A549 (cell line): ENCODE results near the gene AHCYL2. TPM values are rescaled to one million over a fixed set of nuclear protein-coding genes. Genes with fewer than 3 reads are reported as not detected.

Source experiments
- ATAC-seq, 2 experiments: fragments of 200-7000 bp in 1 of 2; fragments of >200 bp in 1 of 2; cut with Nextera tagmentation in 1 of 2; cut with Tn5 transposase in 1 of 2; 3 replicates each; pipeline versions ENCODE4 v1.8.0 to v1.9.1; 2018 to 2020; ENCODE audit warnings: mild to moderate bottlenecking in 1 of 2, moderate library complexity in 1 of 2
- CTCF ChIA-PET: fragments of 300-600 bp; sonication (Branson Sonifier 250); formaldehyde crosslinking; extraction: SDS; loops from one replicate; lab custom pipeline; 2021; ENCODE audit warnings: antibody characterized with exemption, inconsistent platforms; lab: Yijun Ruan, JAX
- POLR2A ChIA-PET: fragments of 350-600 bp; formaldehyde crosslinking; extraction: SDS; loops from one replicate; lab custom pipeline; 2021; ENCODE audit warnings: antibody characterized with exemption, inconsistent platforms; lab: Yijun Ruan, JAX
- DNase-seq, 2 experiments: peaks; one replicate each; pipeline versions ENCODE4 v3.0.0 to v3.0.0-alpha.2; 2011 to 2016; ENCODE audit warnings: low read depth in 1 of 2, low spot score in 1 of 2
- FAIRE-seq: peaks from 2 replicates; lab custom pipeline; 2011; peaks lifted over from hg19 to GRCh38; lab: Jason Lieb, UNC
- H3K27ac ChIP-seq, 2 experiments: fragments of >200 bp; sonication (Bioruptor Twin); formaldehyde crosslinking; 3 replicates each; pipeline ENCODE4 v1.5.1; 2016 to 2017
- H3K4me1 ChIP-seq: fragments of >200 bp; sonication (Bioruptor Twin); formaldehyde crosslinking; 3 replicates; pipeline ENCODE4 v1.6.1; 2016
- H3K4me2 ChIP-seq: fragments of >200 bp; sonication (Bioruptor Twin); formaldehyde crosslinking; 3 replicates; pipeline ENCODE4 v1.6.1; 2016
- H3K4me3 ChIP-seq: fragments of >200 bp; sonication (Bioruptor Twin); formaldehyde crosslinking; 3 replicates; pipeline ENCODE4 v1.5.1; 2016
- H3K9me3 ChIP-seq: fragments of >200 bp; sonication (Bioruptor Twin); formaldehyde crosslinking; 3 replicates; pipeline ENCODE4 v1.6.1; 2016
- BCL3 ChIP-seq: fragments of >200 bp; sonication (Bioruptor Twin); formaldehyde crosslinking; IDR thresholded peaks from 3 replicates; pipeline ENCODE4 v1.6.1; 2016
- BHLHE40 ChIP-seq: IDR thresholded peaks from 2 replicates; pipeline ENCODE4 v1.6.1; 2012; ENCODE audit warnings: low read depth, low read length, inconsistent platforms
- CEBPB ChIP-seq, 2 experiments: fragments of >200 bp in 1 of 2; sonication (Bioruptor Twin) in 1 of 2; formaldehyde crosslinking in 1 of 2; IDR thresholded peaks; 2 replicates each; pipeline ENCODE4 v1.6.1; 2012 to 2016
- CTCF ChIP-seq: fragments of >200 bp; sonication (Bioruptor Twin); formaldehyde crosslinking; IDR thresholded peaks from 3 replicates; pipeline ENCODE4 v1.5.1; 2016
- E2F6 ChIP-seq: IDR thresholded peaks from 2 replicates; pipeline ENCODE4 v1.6.1; 2012; ENCODE audit warnings: low read depth, borderline replicate concordance
- EP300 ChIP-seq, 2 experiments: fragments of >200 bp; sonication (Bioruptor Twin); formaldehyde crosslinking; IDR thresholded peaks; 2 replicates in 1 of 2; 3 replicates in 1 of 2; pipeline ENCODE4 v1.6.1; 2016 to 2017
- FOSL2 ChIP-seq, 2 experiments: fragments of 450-650 bp in 1 of 2; fragments of >200 bp in 1 of 2; sonication (Bioruptor Twin) in 1 of 2; formaldehyde crosslinking; IDR thresholded peaks; 2 replicates each; pipeline versions ENCODE4 v1.5.0 to v1.6.1; 2016 to 2020; ENCODE audit warnings: mild to moderate bottlenecking in 1 of 2, moderate library complexity in 1 of 2
- GATA3 ChIP-seq: IDR thresholded peaks from 2 replicates; pipeline ENCODE4 v1.6.1; 2012; ENCODE audit warnings: borderline replicate concordance
- HEYL ChIP-seq: fragments of 250-450 bp; sonication (Bioruptor Pico); IDR thresholded peaks from 2 replicates; pipeline ENCODE4 v1.8.0; 2021; ENCODE audit warnings: mild to moderate bottlenecking, moderate library complexity
- HOXB13 ChIP-seq: fragments of 250-450 bp; sonication (Bioruptor Pico); IDR thresholded peaks from 2 replicates; pipeline ENCODE4 v1.5.0; 2020; ENCODE audit warnings: low read depth, mild to moderate bottlenecking, moderate library complexity
- HOXB5 ChIP-seq: fragments of 250-450 bp; sonication (Bioruptor Pico); IDR thresholded peaks from 2 replicates; pipeline ENCODE4 v1.5.0; 2020; ENCODE audit warnings: mild to moderate bottlenecking, moderate library complexity
- JUNB ChIP-seq: fragments of >200 bp; sonication (Bioruptor Twin); formaldehyde crosslinking; IDR thresholded peaks from 2 replicates; pipeline ENCODE4 v1.6.1; 2016
- KDM1A ChIP-seq: fragments of 200-600 bp; sonication (generic); IDR thresholded peaks from 2 replicates; pipeline ENCODE4 v1.6.1; 2016; ENCODE audit warnings: low read depth, mild to moderate bottlenecking
- MAX ChIP-seq: IDR thresholded peaks from 2 replicates; pipeline ENCODE4 v1.6.1; 2012
- MYC ChIP-seq: IDR thresholded peaks from 2 replicates; pipeline ENCODE4 v1.6.1; 2012; ENCODE audit warnings: mild to moderate bottlenecking, inconsistent platforms, low read length, improper control_type of control experiment, borderline replicate concordance
- NFE2L2 ChIP-seq: fragments of 150-350 bp; conservative IDR thresholded peaks from 2 replicates; pipeline ENCODE4 v1.6.1; 2014; ENCODE audit warnings: low read length
- RAD21 ChIP-seq, 2 experiments: fragments of >200 bp in 1 of 2; sonication (Bioruptor Twin) in 1 of 2; formaldehyde crosslinking in 1 of 2; IDR thresholded peaks in 1 of 2; conservative IDR thresholded peaks in 1 of 2; 2 replicates in 1 of 2; 3 replicates in 1 of 2; pipeline ENCODE4 v1.6.1; 2012 to 2018; ENCODE audit warnings: inconsistent platforms in 1 of 2
- RARB ChIP-seq: fragments of 250-450 bp; sonication (Bioruptor Pico); IDR thresholded peaks from 2 replicates; pipeline ENCODE4 v1.8.0; 2021; ENCODE audit warnings: mild to moderate bottlenecking, moderate library complexity
- TFCP2L1 ChIP-seq: fragments of 250-450 bp; sonication (Bioruptor Pico); IDR thresholded peaks from 2 replicates; pipeline ENCODE4 v1.5.0; 2021; ENCODE audit warnings: mild to moderate bottlenecking
- WGBS: methylation state at CpG from one replicate; pipeline ENCODE4 v1.1.6; 2017; ENCODE audit errors: missing lambda C conversion rate; 5-methylcytosine and 5-hydroxymethylcytosine counted together
- polyA plus RNA-seq, 4 experiments: library from polyadenylated mRNA; depleted of rRNA in 3 of 4; stranded (reverse); fragments of >200 nt; fragmentation: RNase III in 1 of 4; extraction: RNeasy Plus Mini Kit Qiagen cat#74134 plus additional on column Dnase treatment in 1 of 4; gene quantifications; 2 replicates in 3 of 4; 3 replicates in 1 of 4; pipeline ENCODE4 v1.2.3, GENCODE V29; 2011 to 2017

AHCYL2 gene
- polyA plus RNA-seq, 2 of the 4 experiments (the other 2 are of a cell fraction) = 10.8 to 25.9 TPM

- FAIRE-seq (no peak), ATAC-seq (no peak), DNase-seq (no peak)
- TF ChIP-seq FOSL2 (IDR thresholded peaks at IDR 0.05) (no peak), FOSL2 (CRISPR knock-in tag; IDR thresholded peaks at IDR 0.05) (no peak), EP300 (IDR thresholded peaks at IDR 0.05) (no peak), HOXB5 (CRISPR knock-in tag) (no peak), JUNB (no peak), HEYL (CRISPR knock-in tag) (no peak)
- CTCF ChIA-PET = interaction anchor here (1.1 to 3.4 kb wide), 4 partner anchors 15 to 52 kb away, joined by 3 to 21 read pairs (median 4); no protein-coding TSS in a partner anchor
- H3K9me3 ChIP-seq = peaks cover 18% of the 10 kb centered on the region
- H3K27ac ChIP-seq = no peak overlapping the region
- POLR2A ChIA-PET = no interaction called here
- WGBS = 89% methylated on average over 3 of the region's 3 CpGs
- H3K4me2 ChIP-seq = no peak overlapping the region
- no peak overlapping the region for H3K4me3 ChIP-seq
- peaks cover 7% of the 10 kb centered on the region; the same call in 1 of the 3 replicates for H3K4me1 ChIP-seq
Observed at GRCh38 chr7:129270077-129270476, 45.2 kb downstream of the AHCYL2 start.

GRCh38 chr7:129271500-129272355 lies 46.9 kb downstream of the AHCYL2 start:
- no peak for TF ChIP-seq GATA3
- no peak for TF ChIP-seq RARB (CRISPR knock-in tag)
- no peak for TF ChIP-seq NFE2L2
- no peak for TF ChIP-seq BHLHE40
- TF ChIP-seq CTCF = peak; percentile 37
- no peak for TF ChIP-seq HOXB13 (CRISPR knock-in tag)
- TF ChIP-seq TFCP2L1 (CRISPR knock-in tag) = no peak
- peak; percentile 42 to 60; a peak in 4 of 5 replicates for TF ChIP-seq RAD21 (conservative IDR thresholded peaks at IDR 0.05 in 1 of 2, IDR thresholded peaks at IDR 0.05 in 1 of 2)
- ChIA-PET POLR2A (interaction anchor here (0.6 kb wide), 1 partner anchor 47 kb away, joined by 3 read pairs; the partner anchor contains the start of gene AHCYL2), CTCF (interaction anchor here (0.5 to 3.4 kb wide), 10 partner anchors 9 to 266 kb away, joined by 3 to 21 read pairs (median 4); no protein-coding TSS in a partner anchor)
- peaks cover 18% of the 10 kb centered on the region for H3K9me3 ChIP-seq
- 62% methylated on average over 5 of the region's 5 CpGs for WGBS
- H3K4me3 ChIP-seq = no peak overlapping the region
- ATAC-seq (peak in 1 of 2 experiments; percentile 89; a peak in 3 of 6 replicates), DNase-seq (peak; percentile 28 to 71), FAIRE-seq (no peak)
- no peak overlapping the region for H3K4me2 ChIP-seq
- no peaks in the 10 kb centered on the region for H3K4me1 ChIP-seq
- no peak overlapping the region for H3K27ac ChIP-seq

- ATAC-seq = no peak
- POLR2A ChIA-PET = no interaction called here
- no peak overlapping the region for H3K27ac ChIP-seq
Observed at GRCh38 chr7:129273936-129274335, 49.1 kb downstream of the AHCYL2 start.

More at GRCh38 chr7:129273936-129274335, 49.1 kb downstream of the AHCYL2 start:
- Histone ChIP-seq H3K9me3 (peaks cover 18% of the 10 kb centered on the region), H3K4me2 (no peak overlapping the region), H3K4me3 (no peak overlapping the region), H3K4me1 (no peaks in the 10 kb centered on the region)
- no peak for DNase-seq
- no peak for TF ChIP-seq E2F6
- TF ChIP-seq CTCF = no peak
- no peak for TF ChIP-seq MAX
- TF ChIP-seq BCL3 = no peak
- no peak for TF ChIP-seq KDM1A
- no peak for TF ChIP-seq MYC
- no peak for TF ChIP-seq CEBPB (IDR thresholded peaks at IDR 0.05)
- CTCF ChIA-PET = interaction anchor here (0.8 to 1.5 kb wide), 2 partner anchors 24 to 55 kb away, joined by 4 to 7 read pairs; no protein-coding TSS in a partner anchor
- no peak for FAIRE-seq
